ENCODE data around the gene MLKL. TPM values are rescaled to one million over a fixed set of nuclear protein-coding genes. Genes with fewer than 3 reads are reported as not detected.

Gene MLKL
- total and polyA plus RNA-seq, 9 donors: 1.5 to 9.5 (median 2.5) TPM

DNA sequence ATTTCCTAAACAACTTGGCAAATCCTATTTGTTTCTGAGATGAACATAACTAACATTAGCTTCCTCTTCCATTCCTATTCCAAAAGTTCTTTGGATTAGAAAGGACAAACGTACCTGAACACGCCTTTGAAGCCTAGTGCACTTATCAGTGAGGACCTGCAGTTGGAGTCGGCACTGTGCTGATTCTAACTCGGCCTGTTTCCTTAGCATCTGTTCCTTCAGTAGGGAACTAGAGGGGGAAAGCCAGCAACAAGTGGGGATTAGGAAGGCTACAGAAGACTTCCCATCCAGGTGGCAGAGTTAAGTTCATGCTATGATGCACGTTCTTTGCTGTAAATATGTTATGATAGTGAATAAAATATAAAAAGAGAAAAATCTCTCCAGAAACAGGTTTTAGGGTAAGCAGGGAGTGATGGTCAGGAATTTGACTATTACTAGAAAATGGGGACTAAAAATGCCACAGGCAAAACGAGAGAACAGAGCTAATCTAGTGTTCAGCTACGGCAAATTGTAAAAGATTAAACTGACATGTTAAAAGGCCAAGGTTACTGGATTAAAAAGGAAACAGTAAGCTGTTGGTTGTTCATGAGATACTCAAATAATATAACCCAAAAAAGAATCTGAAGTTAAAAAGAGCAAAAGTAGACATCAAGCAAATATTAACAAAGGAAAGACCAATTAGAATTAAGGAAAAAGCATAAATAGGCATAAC lies 62.8 kb downstream of the MLKL start:
- H3K36me3 ChIP-seq: no peaks in the 10 kb centered on the region

DNA sequence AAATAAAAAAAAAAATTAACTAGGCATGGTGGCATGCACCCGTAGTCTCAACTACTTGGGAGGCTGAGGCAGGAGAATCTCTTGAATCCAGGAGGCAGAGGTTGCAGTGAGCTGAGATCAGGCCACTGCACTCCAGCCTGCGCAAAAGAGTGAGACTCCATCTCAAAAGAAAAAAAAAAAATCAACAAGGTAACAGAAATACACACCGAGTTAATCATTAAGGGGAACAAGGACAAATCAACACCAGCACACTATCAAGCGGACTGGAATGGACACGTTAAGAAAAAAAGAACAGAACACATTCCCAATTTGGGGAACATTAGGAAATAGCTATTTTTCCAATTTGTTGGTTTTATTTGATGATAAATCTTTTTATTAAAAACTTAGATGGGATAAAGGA lies 65.4 kb downstream of the MLKL start:
- TF ChIP-seq, protein P1, sequence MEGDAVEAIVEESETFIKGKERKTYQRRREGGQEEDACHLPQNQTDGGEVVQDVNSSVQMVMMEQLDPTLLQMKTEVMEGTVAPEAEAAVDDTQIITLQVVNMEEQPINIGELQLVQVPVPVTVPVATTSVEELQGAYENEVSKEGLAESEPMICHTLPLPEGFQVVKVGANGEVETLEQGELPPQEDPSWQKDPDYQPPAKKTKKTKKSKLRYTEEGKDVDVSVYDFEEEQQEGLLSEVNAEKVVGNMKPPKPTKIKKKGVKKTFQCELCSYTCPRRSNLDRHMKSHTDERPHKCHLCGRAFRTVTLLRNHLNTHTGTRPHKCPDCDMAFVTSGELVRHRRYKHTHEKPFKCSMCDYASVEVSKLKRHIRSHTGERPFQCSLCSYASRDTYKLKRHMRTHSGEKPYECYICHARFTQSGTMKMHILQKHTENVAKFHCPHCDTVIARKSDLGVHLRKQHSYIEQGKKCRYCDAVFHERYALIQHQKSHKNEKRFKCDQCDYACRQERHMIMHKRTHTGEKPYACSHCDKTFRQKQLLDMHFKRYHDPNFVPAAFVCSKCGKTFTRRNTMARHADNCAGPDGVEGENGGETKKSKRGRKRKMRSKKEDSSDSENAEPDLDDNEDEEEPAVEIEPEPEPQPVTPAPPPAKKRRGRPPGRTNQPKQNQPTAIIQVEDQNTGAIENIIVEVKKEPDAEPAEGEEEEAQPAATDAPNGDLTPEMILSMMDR (IDR thresholded peaks at IDR 0.05): no peak
- TF ChIP-seq EP300 (IDR thresholded peaks at IDR 0.05) (no peak), POLR2A (IDR thresholded peaks at IDR 0.05) (no peak)
- no peak for DNase-seq
- 75 to 87% (median 84%) methylated on average over 5 of the region's 5 CpGs for WGBS, 3 donors
- H3K27ac ChIP-seq: no peak overlapping the region
- no peaks in the 10 kb centered on the region for H3K36me3 ChIP-seq
- no peaks in the 10 kb centered on the region for H3K27me3 ChIP-seq
- H3K4me1 ChIP-seq (ENCODE audit: insufficient read depth): no peaks in the 10 kb centered on the region
- no peaks in the 10 kb centered on the region for H3K9me3 ChIP-seq
- no peak overlapping the region for H3K4me3 ChIP-seq
- intact Hi-C loops (cut with DNase I): loop anchor here in 1 of 4 donors (10.0 kb wide), 1 partner anchor 71 kb away; no protein-coding TSS in a partner anchor

More for the DNA sequence above, 62.8 kb downstream of the MLKL start:
- Histone ChIP-seq H3K9me3 (no peaks in the 10 kb centered on the region), H3K27me3 (no peaks in the 10 kb centered on the region), H3K4me3 (no peak overlapping the region), H3K4me1 (ENCODE audit: insufficient read depth) (no peaks in the 10 kb centered on the region), H3K27ac (no peak overlapping the region)
- no peak for DNase-seq
- TF ChIP-seq EP300 (IDR thresholded peaks at IDR 0.05) (no peak), POLR2A (IDR thresholded peaks at IDR 0.05) (no peak)
- TF ChIP-seq, protein P1 (IDR thresholded peaks at IDR 0.05): no peak
- WGBS, 3 donors: 53 to 70% (median 56%) methylated on average over 7 of the region's 7 CpGs
- intact Hi-C loops (cut with DNase I): loop anchor here in 1 of 4 donors (10.0 kb wide), 1 partner anchor 73 kb away; no protein-coding TSS in a partner anchor

DNA sequence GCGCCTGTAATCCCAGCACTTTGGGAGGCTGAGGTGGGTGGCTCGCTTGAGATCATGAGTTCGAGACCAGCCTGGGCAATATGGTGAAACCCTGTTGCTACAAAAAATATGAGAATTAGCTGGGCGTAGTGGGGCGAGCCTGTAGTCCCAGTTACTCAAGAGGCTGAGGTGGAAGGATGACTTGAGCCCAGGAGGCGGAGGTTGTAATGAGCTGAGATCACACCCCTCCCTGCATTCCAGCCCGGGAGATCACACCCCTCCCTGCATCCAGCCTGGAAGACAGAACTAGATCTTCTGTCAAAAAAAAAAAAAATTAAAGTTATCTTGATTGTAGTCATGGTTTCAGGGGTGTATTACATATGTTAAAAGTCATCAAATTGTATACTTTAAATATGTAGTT lies 67.0 kb downstream of the MLKL start:
- Histone ChIP-seq H3K27me3 (no peaks in the 10 kb centered on the region), H3K4me1 (ENCODE audit: insufficient read depth) (no peaks in the 10 kb centered on the region), H3K36me3 (no peaks in the 10 kb centered on the region), H3K4me3 (no peak overlapping the region), H3K9me3 (no peaks in the 10 kb centered on the region), H3K27ac (no peak overlapping the region)
- intact Hi-C loops (cut with DNase I): loop anchor here in 1 of 4 donors (10.0 kb wide), 1 partner anchor 69 kb away; no protein-coding TSS in a partner anchor
- no peak for DNase-seq
- TF ChIP-seq EP300 (IDR thresholded peaks at IDR 0.05): no peak
- no peak for TF ChIP-seq POLR2A (IDR thresholded peaks at IDR 0.05)
- WGBS, 3 donors: 77 to 92% (median 82%) methylated on average over 7 of the region's 7 CpGs

DNA sequence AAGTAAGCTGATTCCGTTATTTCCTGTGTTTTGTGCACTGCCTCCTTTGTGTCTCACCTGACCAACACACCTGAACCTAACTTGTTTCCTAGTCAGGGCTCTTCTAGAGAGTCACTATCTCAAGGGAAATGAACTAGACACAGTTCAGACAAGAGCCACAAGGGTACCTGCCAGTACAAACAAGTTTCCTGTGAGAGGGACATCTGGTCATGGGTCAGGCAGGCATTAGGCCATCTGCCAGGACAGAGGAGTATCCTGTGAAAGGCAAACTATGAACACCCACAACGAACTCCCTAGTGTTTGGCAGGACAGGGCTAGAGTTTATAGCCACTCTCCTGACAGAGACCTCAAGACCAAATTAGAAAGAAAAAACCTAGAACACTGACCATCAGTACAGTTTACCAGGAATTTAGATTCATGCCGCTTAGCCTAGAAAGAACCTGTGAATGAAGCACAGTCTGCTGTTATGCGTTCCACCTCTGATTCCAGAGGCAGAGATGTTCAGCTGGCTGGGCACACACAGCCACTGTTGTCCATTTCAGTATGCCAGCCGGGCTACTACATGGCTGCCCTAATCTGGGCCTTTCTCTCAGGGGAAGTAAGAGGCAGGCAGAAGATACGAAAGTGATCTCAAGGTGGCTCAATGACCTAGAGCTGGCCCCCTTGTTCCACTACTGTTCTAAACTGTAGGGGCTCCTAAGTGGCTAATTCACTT lies 73.0 kb downstream of the MLKL start:
- 37 to 43% (median 38%) methylated on average over 6 of the region's 6 CpGs for WGBS, 3 donors
- TF ChIP-seq, protein P1 (IDR thresholded peaks at IDR 0.05): no peak
- no peak for TF ChIP-seq POLR2A (IDR thresholded peaks at IDR 0.05)
- no peak for TF ChIP-seq EP300 (IDR thresholded peaks at IDR 0.05)
- Histone ChIP-seq H3K27ac (no peak overlapping the region), H3K36me3 (no peaks in the 10 kb centered on the region), H3K4me3 (no peak overlapping the region), H3K9me3 (no peaks in the 10 kb centered on the region), H3K4me1 (ENCODE audit: insufficient read depth) (peaks cover 7% of the 10 kb centered on the region), H3K27me3 (no peaks in the 10 kb centered on the region)
- intact Hi-C loops (cut with DNase I): loop anchor here in 1 of 4 donors (10.0 kb wide), 1 partner anchor 153 kb away; no protein-coding TSS in a partner anchor
- DNase-seq: peak in 3 of 5 donors; percentile 32 to 46 (median 34)

Data from ovary (tissue), 9 donors.